Nephron progenitor cell (in vitro differentiated cells): ENCODE data around the gene CAMK2G.
A peak's percentile ranks its signal among the peaks of the same experiment; 100 is the strongest.

Source experiments
- DNase-seq: peaks from one replicate; pipeline ENCODE4 v3.0.0; 2021
- H3K27ac Mint-ChIP-seq: 2 replicates; pipeline ENCODE4 v1.8.0; 2021; ENCODE audit warnings: mild to moderate bottlenecking, moderate library complexity, mixed read lengths
- H3K27me3 Mint-ChIP-seq: 2 replicates; pipeline ENCODE4 v1.8.0; 2021; ENCODE audit warnings: mild to moderate bottlenecking, low read depth, mixed read lengths; ENCODE audit not compliant: poor library complexity
- H3K36me3 Mint-ChIP-seq: 2 replicates; pipeline ENCODE4 v1.8.0; 2021; ENCODE audit warnings: low read depth, mixed read lengths
- H3K4me1 Mint-ChIP-seq: 2 replicates; pipeline ENCODE4 v1.8.0; 2021; ENCODE audit warnings: mixed read lengths
- H3K4me3 Mint-ChIP-seq: 2 replicates; pipeline ENCODE4 v1.8.0; 2021; ENCODE audit warnings: mild to moderate bottlenecking, moderate library complexity, mixed read lengths
- H3K9me3 Mint-ChIP-seq: 2 replicates; pipeline ENCODE4 v1.8.0; 2021; ENCODE audit warnings: mild to moderate bottlenecking, moderate library complexity, mixed read lengths
- CTCF ChIP-seq: fragments of 200-600 bp; sonication (generic); IDR thresholded peaks from 2 replicates; pipeline ENCODE4 v1.5.0; 2021; ENCODE audit warnings: antibody characterized with exemption

The CAMK2G gene

GRCh38 chr10:73873838-73874215 lies 528 bp downstream of the CAMK2G start:
- Mint-ChIP-seq H3K36me3 (peaks cover 6% of the 10 kb centered on the region), H3K4me1 (peaks cover 48% of the 10 kb centered on the region), H3K4me3 (peak overlapping the region; percentile 36), H3K9me3 (no peaks in the 10 kb centered on the region), H3K27me3 (peaks cover 27% of the 10 kb centered on the region), H3K27ac (no peak overlapping the region)
- no peak for TF ChIP-seq CTCF
- DNase-seq = no peak

GRCh38 chr10:73873142-73873837 lies 1.1 kb downstream of the CAMK2G start:
- peaks cover 53% of the 10 kb centered on the region for H3K4me1 Mint-ChIP-seq
- no peak for TF ChIP-seq CTCF
- no peaks in the 10 kb centered on the region for H3K9me3 Mint-ChIP-seq
- peak overlapping the region; percentile 83 for H3K4me3 Mint-ChIP-seq
- H3K36me3 Mint-ChIP-seq = peaks cover 6% of the 10 kb centered on the region
- no peak overlapping the region for H3K27ac Mint-ChIP-seq
- peaks cover 26% of the 10 kb centered on the region for H3K27me3 Mint-ChIP-seq
- DNase-seq = no peak

GRCh38 chr10:73872190-73872710 lies 2.1 kb downstream of the CAMK2G start:
- DNase-seq = no peak
- peaks cover 21% of the 10 kb centered on the region for H3K27me3 Mint-ChIP-seq
- no peaks in the 10 kb centered on the region for H3K9me3 Mint-ChIP-seq
- H3K4me1 Mint-ChIP-seq = peaks cover 57% of the 10 kb centered on the region
- TF ChIP-seq CTCF = no peak
- H3K36me3 Mint-ChIP-seq = peaks cover 6% of the 10 kb centered on the region
- peak overlapping the region; percentile 83 for H3K4me3 Mint-ChIP-seq
- no peak overlapping the region for H3K27ac Mint-ChIP-seq

- H3K4me3 Mint-ChIP-seq = peak overlapping the region; percentile 83
- H3K27ac Mint-ChIP-seq = no peak overlapping the region
- peaks cover 64% of the 10 kb centered on the region for H3K4me1 Mint-ChIP-seq
- no peak for DNase-seq
- H3K9me3 Mint-ChIP-seq = no peaks in the 10 kb centered on the region
- TF ChIP-seq CTCF = no peak
- H3K36me3 Mint-ChIP-seq = peaks cover 6% of the 10 kb centered on the region
- H3K27me3 Mint-ChIP-seq = peaks cover 18% of the 10 kb centered on the region
Observed at GRCh38 chr10:73871295-73872189, 2.8 kb downstream of the CAMK2G start.

- DNase-seq = no peak
- H3K27me3 Mint-ChIP-seq = peaks cover 5% of the 10 kb centered on the region
- H3K4me1 Mint-ChIP-seq = peaks cover 68% of the 10 kb centered on the region
- no peak for TF ChIP-seq CTCF
- peaks cover 11% of the 10 kb centered on the region for H3K36me3 Mint-ChIP-seq
- H3K4me3 Mint-ChIP-seq = no peak overlapping the region
- H3K9me3 Mint-ChIP-seq = no peaks in the 10 kb centered on the region
- peak overlapping the region; percentile 72 for H3K27ac Mint-ChIP-seq
Observed at GRCh38 chr10:73868655-73869195, 5.6 kb downstream of the CAMK2G start.
